ENCODE results near the gene MAL.
"Not testable (repeated sequence)": the region's sequence is repeated elsewhere in the genome, so short reads cannot be mapped to it uniquely, and the experiment has no call there.

The MAL gene

GRCh38 chr2:95034818-95035217 is 9.3 kb downstream of the MAL start:
- no peak for DNase-seq

- no peak for DNase-seq
Measured at GRCh38 chr2:95036596-95037383, 11.3 kb downstream of the MAL start.

DNA sequence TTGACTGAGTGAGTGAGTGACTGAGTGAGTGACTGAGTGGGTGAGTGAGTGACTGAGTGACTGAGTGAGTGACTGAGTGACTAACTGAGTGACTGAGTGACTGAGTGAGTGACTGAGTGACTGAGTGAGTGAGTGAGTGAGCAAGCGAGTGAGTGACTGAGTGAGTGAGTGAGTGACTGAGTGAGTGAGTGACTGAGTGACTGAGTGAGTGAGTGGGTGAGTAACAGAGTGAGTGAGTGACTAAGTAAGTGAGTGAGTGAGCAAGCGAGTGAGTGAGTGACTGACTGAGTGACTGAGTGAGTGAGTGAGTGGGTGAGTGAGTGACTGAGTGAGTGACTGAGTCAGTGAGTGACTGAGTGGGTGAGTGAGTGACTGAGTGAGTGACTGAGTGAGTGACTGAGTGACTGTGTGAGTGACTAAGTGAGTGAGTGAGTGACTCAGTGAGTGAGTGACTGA is 11.9 kb downstream of the MAL start:
- no peak for DNase-seq

DNA sequence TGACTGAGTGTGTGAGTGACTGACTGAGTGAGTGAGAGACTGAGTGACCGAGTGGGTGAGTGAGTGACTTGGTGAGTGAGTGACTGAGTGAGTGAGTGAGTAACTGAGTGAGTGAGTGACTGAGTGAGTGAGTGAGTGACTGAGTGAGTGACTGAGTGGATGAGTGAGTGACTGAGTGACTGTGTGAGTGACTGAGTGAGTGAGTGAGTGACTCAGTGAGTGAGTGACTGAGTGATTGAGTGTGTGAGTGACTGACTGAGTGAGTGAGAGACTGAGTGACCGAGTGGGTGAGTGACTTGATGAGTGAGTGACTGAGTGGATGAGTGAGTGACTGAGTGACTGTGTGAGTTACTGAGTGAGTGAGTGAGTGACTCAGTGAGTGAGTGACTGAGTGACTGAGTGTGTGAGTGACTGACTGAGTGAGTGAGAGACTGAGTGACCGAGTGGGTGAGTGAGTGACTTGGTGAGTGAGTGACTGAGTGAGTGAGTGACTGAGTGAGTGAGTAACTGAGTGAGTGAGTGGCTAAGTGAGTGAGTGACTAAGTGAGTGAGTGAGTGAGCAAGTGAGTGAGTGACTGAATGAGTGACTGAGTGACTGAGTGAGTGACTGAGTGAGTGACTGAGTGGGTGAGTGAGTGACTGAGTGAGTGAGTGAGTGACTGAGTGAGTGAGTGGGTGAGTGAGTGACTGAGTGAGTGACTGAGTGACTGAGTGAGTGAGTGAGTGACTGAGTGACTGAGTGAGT is 12.5 kb downstream of the MAL start:
- DNase-seq: not testable (repeated sequence)

- DNase-seq: no peak
Measured at GRCh38 chr2:95038635-95039298, 13.3 kb downstream of the MAL start.

DNA sequence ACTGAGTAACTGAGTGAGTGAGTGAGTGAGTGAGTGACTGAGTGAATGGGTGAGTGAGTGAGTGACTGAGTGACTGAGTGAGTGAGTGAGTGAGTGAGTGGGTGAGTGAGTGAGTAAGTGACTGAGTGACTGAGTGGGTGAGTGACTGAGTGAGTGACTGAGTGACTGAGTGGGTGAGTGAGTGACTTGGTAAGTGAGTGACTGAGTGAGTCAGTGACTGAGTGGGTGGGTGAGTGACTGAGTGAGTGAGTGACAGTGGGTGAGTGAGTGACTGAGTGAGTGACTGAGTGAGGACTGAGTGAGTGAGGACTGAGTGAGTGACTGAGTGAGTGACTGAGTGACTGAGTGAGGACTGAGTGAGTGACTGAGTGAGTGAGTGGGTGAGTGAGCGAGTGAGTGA is 13.9 kb downstream of the MAL start:
- DNase-seq: no peak

- DNase-seq: no peak
Measured at GRCh38 chr2:95039978-95040377, 14.5 kb downstream of the MAL start.

DNA sequence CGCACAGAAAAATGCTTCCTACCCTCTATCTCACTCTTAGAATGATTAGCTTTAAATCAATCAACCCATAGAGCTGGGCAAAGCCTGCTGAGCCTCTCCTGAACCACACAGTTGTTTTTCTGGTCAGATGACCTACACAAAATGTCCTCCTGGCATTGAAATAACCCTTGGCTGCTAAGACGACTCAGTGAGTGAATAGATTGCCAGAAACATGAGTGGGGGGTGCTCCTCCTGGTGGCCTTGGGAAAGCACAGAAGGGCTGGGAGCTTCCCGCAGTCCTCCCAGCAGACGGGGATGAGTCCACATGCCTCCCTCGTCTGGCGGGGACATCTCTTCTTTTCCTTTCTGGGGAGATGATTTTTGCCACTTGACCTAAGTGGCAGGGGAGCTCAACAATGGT is 14.9 kb downstream of the MAL start:
- DNase-seq: no peak

- no peak for DNase-seq
Measured at GRCh38 chr2:95041060-95041823, 15.7 kb downstream of the MAL start.

DNA sequence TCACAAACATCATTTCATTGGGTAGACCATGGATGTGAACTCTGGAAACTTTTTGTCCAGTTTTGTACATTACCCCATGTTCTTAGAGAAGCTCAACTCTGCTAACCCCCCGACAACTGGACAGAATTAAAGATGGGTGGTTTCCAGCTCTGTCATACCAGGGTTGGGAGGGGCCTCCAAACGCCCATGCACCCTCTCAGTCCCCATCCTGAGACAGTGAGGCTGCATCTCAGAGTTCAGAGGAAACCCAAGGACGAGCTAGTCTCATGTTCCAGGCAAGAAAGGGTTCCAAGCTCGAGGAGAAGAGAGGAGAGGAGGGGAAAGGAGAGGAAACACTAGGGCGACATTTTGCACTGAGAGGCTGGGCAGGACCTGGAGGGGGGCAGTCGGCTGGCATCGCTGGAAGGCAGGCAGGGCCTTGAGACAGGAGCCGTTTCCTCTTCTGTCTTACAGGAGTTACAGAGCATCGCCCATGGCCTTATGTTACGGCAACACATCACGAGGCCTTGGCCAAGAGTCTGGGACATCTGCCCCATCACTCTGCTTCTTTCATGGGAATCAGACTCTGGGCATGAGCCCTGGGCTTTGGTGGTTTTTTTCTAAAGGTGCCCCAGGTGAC is 16.4 kb downstream of the MAL start:
- no peak for DNase-seq

DNA sequence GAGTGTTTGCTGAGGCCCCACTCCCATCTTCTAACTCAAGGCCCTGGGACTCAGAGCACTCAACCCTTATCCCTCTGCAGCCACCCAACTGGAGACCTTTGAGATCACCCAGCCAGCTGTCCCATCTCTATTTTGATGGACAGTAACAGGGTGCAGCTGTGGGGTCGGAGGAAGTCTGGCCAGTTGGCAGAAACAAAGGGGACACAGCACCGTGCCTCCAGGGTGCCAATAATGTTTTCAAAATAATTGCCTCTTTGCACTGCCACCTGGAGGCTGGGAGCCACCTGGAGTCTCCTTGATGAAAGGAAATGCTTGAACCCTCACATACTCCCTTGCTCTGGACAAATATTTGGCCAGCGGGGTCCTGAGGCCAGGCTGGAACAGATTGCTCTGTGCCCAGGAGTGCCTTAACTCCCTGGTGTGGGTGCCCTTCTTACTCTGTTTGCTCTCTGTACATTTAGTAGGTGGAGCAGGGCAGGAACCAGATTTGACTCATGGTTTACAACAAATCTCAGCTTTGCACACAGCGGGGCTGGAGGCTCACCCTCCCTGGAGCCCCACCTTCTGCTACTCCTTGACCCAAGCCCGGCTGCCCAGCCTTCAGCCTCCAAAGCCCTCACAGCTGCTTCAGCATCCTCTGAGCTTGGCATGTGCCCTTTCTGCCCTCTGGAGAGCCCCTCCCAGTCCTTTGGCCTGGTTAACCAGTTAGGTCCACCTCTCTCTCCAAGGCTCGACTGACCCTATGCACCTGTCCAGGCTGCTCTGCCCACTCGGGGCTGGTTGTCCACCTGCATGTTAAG is 17.2 kb downstream of the MAL start:
- DNase-seq: no peak

- no peak for DNase-seq
Measured at GRCh38 chr2:95043300-95044093, 18.0 kb downstream of the MAL start.

GRCh38 chr2:95044601-95045000 is 19.1 kb downstream of the MAL start:
- no peak for DNase-seq

- no peak for DNase-seq
Measured at GRCh38 chr2:95046371-95047112, 21.0 kb downstream of the MAL start.

DNA sequence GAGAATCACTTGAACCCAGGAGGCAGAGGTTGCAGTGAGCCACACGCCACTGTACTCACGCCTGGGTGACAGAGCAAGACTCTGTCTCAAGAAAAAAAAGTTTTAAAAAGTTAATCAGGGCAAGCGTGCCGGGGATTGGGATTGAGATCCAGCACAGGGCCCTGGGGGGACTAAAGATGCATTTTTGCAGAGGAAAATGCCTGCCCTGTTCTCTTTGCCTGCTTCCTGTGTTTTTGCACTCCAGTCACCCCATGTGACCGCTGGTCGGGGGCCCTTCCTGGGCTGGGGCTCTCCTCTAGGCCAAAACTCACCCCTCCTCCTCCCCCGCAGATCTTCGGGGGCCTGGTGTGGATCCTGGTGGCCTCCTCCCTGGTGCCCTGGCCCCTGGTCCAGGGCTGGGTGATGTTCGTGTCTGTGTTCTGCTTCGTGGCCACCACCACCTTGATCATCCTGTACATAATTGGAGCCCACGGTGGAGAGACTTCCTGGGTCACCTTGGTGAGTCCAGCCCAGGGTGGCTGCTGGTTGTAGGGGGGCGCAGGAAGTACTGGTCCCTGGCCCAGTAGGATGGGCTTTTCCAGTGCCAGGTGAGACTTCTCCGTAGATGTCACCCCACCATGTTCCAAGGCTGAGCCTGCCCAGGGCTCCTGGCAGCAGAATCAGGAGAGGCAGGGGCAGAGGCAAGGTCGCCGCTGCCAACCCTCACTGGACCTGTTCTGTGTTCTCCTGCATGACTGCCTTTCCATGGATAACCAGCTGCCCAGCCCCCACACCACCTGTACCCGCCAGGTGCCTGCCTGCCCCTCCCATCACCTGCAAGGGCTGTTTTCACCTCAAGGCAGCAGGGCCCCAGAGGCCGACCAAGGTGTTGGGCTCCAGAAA is 22.4 kb downstream of the MAL start:
- DNase-seq: no peak

DNA sequence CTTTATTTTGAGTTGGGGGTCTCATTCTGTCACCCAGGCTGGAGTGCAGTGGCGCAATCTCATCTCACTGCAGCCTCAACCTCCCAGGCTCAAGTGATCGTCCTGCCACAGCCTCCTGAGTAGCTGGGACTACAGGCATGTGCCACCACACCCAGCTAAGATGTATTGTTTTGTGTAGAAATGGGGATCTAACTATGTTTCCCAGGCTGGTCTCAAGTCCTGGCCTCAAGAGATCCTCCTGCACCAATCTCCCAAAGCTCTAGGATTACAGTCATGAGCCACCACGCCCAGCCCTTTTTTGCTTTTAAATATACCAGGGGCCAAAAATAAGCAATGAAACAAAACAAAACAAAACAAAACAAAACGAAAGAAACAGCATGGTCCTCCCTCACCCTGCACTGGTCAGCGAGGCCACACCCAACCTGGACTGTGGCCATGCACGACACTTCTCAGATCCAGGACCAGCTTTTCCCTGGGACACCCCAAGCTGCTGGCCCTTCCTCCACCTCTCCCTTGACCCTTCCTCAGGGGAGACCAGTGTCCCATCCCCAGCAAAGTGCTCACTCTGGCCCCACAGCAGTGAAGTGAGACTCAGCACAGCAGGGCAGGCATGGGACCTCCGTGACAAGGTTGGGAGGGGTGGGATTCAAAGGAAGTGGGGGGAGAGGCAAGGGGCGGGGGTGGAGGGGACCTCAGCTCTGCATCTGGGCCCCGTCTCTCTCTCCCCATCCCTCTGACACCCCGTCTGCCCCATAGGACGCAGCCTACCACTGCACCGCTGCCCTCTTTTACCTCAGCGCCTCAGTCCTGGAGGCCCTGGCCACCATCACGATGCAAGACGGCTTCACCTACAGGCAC is 23.5 kb downstream of the MAL start:
- DNase-seq: no peak

GRCh38 chr2:95049683-95049955 is 24.1 kb downstream of the MAL start:
- no peak for DNase-seq

- DNase-seq: no peak
Measured at GRCh38 chr2:95049961-95050360, 24.5 kb downstream of the MAL start.

Data from stimulated activated CD4-positive, alpha-beta T cell treated with anti-CD3 and anti-CD28 coated beads, Interleukin-2, amount 100 ng/mL, for 48 hours (primary cell).